HG03066 (cell line): ENCODE measurements around the gene ARHGAP31.

Experiments used
- ATAC-seq: cut with Tn5 transposase; IDR thresholded peaks from one replicate; pipeline ENCODE4 v1.9.1; 2021; ENCODE audit warnings: low read depth; ENCODE audit not compliant: unreplicated experiment

The ARHGAP31 gene

DNA sequence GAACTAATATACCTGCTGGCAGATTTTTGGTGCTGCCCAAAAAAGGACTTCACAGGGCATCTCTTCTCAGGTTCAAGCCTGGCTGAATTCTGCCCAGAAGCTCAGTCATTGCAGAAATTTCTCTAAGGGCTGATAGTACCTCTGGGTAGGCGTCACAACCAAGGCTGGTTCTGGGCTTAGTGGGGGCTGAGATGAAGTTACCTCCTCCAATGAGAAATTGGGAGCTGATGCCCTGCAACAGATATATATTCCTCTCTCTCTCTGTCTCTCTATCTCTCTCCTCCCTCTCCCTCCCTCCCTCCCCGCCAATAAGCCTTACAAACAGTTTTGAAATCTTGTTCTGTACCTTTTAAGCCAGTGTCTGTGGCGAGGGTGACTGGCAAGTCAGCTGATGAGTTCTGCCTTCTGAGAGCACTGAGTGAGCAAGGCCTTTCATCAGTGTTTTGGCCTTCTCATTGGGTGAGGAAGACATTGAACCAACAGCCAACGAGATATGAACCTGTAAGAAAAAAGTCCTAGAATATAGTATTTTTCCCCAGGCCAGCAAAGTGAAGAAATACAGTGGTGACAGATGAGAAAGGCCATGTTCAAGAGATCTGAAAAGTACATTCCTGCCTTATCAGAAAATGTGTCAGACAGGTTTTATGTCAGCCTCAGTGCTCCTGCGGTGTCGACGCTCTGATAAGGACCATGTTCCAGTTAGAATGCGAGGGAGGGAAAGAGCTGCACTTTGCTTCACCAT is 123.8 kb downstream of the ARHGAP31 start:
- no peak for ATAC-seq

DNA sequence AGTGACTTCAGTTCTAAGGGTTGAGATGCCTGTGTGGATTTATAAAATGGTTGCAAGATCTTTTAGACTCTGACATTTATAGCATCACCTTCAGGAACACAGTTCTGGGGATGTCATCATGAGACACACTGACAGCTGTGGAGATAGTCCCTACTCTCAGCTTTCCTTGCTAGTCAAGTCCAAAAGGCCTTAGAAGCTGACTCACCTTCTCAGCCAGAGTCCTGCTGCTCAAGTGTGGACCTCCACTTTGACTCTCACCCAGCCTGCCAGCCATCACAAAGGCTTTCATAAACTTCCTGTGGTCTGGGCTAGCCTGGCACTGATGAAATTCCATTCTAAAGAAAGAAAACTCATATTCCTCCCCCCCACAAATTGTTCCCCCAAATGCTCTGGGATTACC is 124.5 kb downstream of the ARHGAP31 start:
- ATAC-seq, result no peak

DNA sequence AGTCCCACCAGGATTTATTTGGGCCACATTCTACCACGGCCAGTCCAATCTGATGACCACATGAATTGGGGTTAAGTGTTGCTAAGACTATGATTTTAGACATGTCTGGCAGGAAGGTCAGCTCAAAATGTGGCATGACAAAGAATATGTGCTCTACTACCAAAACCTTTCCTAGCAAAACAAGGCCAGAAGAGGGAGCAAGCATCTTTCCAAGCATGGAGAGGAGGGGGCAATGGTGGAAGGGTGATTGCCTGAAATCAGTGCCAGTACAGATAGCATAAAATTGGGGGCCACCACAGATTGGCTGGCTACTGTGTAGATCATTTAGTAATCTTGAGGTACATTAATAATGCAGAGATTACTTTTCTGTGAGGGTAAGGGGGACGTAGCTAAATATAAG is 126.0 kb downstream of the ARHGAP31 start:
- no peak for ATAC-seq

DNA sequence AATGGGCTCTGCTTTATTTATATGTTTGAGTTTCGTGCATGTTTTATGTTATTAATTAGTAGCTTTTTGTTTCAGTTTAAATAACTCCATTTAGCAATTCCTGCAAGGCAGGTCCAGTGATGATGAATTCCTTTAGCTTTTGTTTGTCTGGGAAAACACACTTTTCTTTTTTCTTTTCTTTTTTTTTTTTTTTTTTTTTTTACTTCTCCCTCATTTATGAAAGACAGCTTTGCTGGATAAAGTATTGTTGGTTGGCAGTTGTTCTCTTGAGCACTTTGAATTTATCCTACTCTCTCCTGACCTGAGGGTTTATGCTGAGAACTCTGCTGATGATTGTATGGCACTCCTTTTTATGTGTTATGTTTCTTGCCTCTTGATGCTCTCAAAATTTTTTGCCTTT is 133.5 kb downstream of the ARHGAP31 start:
- ATAC-seq, result no peak

DNA sequence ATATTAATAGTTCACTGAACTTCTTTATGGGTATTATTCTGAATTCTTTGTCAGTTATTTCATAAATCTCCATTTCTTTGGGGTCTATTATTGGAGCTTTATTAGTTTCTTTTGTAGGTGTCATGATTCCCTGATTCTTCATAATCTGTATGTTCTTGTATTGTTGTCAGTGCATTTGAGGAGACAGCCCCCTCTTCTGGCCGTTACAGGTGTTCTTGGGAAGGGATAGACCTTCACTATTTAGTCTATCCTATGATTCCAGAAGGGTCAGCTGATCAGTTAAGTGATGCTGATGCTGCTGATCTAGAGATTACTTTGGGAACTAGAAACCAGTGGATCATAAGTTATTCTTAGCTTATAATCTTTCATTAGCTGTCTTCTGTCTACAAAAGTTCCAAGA is 134.4 kb downstream of the ARHGAP31 start:
- ATAC-seq, result no peak

DNA sequence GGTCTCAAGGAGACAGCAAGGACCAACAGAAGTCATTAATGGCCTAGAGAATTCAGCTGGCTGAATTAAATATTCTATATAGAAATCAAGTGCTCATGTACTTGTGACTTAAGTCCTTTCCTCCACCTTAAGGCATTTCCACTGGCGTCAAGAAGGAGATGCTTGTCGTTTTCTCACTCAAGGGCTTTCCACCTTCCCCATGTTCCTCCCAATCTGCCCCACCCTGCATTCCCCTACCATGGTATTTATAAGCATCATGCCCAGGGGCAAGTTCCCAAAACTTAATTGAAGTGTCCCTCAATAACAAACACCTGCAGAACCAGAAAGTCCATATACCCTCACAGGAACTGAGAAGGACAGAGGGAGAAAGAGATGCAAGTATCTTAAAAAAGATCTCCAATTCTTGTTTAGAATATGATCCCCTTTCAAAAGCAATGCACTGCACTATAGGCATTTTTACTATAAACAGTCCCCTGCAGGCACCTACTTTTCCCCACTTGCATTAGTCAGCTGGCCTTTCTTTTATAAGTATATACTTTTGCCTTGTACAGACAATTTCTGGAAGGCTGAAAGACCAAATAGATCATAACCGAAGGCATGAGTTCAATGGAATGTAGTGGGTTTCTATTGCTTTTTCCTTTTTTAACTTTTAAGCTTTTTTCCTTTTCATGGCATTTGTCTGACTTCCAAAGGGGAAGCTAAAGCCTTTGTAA is 139.6 kb downstream of the ARHGAP31 start:
- ATAC-seq, result no peak

DNA sequence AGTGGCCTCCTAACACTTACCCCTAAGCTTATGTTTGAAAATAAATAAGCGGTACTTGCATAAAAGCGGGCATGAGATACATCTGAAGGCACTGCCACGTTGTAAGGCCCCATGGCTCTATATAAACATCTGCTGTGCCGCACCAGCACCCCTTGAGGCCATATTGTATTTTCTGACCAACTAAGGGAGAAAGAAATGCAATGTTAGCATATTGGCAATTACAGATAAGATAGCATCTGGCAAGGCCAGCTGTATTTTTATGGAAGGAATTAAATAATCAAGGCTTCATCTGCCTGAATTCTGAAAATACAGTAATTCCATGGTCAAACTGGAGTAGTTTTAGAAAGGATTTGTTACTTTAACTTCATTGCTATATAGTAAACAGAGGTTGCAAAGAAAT is 140.5 kb downstream of the ARHGAP31 start:
- ATAC-seq, result no peak

DNA sequence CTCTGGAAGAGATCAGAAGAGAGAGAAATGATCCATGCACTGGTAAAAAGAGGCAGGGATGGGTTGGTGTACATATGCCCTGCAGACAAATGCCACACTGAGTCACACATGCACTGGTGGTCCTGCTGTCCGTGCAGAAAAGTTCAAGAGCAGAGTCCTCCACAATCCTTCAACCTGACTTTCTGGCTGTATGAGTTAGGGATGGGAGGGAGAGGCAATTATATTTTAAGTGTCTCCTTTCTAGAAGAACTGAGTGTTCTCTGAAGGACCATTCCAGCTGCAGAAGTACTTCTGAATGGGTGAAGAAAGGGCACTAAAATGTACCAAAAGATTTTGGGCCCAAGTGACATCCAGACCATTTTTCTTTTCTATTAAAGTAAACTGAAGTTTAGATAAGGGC is 142.8 kb downstream of the ARHGAP31 start:
- no peak for ATAC-seq

DNA sequence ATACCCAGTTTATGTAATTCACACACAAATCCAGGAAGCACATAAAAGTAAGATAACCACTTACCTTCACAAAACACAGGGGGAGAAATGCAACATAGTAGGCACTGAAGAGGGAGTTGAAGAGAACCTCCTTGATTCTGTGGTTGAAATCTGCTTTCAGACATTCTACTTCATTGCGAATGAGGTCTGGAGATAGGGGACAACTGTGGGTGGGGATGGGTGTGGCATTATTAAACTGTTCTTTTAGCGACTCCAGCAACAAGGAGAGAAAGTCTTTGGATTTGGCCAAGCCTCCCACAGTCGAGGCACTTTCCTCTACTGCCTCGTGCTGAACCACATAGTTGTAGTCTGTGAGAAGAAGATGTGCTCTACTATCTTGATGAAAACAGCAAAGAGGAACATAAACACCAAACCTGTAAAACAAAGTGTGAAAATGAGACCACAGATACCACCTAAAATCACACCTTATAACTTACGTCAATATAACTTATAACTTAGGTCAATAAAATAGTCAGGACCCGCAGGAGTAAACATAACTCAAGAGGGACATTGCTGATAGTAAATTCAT is 143.6 kb downstream of the ARHGAP31 start:
- ATAC-seq, result no peak

DNA sequence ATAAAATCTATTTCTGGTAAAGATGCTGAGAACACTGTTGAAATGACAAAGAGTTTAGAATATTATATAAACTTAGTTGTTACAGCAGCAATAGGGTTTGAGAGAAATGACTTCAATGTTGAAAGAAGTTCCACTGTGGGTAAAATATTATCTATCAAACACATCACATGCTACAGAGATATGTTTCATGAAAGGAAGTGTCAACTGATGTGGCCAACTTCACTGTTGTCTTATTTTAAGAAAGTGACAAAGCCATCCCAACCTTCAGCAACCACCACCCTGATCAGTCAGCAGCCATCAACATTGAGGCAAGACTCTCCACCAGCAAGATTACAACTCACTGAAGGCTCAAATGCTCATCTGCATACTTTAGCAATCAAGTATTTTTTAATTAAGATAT is 149.0 kb downstream of the ARHGAP31 start:
- no peak for ATAC-seq

DNA sequence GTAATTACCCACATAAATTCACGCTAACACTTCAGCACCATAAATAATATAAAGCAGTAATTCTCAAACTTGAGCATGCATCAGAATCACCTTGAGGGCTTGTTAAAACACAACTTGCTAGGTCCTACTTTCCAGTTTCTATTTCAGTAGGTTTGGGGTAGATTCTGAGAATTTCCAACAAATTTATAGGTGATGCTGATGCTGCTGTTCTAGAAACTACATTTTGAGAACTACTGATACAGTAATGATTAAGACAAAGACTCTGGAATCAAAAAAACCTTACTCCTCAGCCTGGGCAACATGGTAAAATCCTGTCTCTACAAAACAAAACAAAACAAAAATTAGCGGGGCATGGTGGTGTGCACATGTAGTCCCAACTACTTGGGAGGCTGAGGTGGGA is 150.4 kb downstream of the ARHGAP31 start:
- ATAC-seq, result no peak

DNA sequence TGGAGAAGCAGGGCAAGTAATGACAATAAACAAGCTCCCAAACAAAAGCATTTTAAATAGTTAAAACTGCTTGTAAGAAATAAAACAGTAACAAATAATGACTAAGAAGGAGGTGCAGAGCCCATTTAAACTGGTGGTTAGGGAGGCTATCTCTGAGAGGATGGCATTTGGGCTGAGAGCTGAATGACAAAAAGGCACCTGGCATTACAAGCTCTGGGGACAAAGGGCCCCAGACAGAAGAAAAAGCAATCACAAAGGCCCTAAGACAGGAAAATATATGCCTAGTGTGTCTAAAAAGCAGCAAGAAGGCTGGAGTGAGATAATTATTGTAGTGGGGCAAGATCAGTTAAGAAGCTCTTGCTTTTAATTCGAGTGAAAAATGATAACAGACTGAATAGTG is 159.6 kb downstream of the ARHGAP31 start:
- ATAC-seq, result no peak

DNA sequence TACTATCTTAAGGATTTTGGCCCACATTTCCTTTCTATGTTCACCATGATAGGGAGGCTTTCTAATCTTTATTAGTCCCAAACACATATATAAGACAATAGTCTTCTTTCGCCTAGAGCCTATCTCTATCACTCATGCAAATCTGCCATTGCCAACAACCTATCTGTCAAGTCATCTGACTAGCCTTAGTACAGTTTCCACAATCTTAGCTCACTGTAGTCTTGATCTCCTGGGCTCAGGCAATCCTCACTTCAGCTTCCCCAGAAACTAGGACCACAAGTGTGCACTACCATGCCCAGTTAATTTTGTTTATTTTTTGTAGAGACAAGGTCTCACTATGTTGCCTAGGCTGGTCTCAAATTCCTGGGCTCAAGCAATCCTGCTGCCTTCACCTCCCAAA is 162.3 kb downstream of the ARHGAP31 start:
- no peak for ATAC-seq

DNA sequence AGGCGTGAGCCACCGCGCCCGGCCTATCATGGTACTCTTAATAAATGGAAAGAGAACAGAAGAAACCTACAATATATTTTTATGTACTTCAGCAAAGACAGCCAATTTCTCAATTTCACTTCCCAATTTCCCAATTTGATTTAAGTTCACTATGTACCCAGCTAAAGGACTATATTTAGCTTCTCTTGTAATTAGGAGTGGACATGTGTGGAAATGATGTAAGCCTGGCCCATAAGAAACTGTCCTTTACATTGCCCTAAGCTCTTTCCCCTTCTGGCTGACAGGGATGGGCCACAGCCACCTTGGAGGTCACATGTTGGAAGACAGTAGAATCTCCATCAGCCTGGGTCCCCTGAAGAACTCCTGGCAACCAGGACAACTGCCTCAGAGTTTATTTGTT is 163.1 kb downstream of the ARHGAP31 start:
- no peak for ATAC-seq

DNA sequence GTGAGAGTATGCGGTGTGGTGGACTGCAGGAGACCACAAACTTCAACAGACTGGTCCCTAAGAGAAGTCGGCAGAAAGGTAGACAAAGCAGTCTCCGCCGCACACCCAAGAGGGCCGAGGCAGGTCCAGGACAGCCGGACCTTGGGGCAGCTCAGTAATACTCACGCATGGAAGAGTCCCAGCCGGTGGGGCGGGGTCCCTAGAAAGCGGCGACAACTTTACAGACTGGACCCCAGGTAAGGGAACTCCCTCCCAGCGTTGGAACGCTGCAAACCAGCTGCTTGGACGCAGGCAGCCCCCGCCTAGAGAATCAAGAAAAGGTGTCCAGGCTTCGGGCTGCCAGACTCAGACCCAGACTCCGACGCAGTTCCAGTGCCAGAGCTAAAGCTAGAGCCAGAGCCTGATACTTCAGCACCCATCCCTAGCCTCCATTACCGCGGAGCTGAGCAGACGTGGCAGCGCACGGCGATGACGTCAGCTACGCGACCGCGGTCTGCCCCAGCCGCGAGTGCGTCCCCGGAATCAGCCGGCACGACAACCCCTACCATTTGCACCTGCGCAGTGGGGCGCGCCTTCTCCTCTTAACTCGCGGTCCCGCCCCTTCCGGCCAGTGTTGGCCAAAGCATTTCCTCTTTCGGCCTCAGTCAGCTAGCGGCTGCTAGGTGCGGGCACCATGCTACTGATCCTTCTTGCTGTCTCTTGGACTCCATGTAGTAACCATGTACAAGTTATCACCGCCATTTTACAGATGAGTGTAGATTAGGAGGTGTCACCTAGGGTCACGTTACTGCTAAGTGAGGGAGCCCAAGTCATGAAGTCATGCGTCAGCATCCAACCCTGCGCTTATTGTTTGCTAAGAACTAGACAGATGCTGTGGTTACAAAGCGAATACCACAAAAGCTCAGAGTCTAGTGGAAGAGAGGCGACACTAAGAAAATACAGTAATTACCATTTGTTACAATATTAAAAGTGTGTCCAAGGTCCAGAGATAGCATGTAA is 169.3 kb downstream of the ARHGAP31 start, which contains the start of gene TMEM39A:
Gene TMEM39A, minus strand, starts transcription at position 445 of the 999 bp plus-strand sequence. CDS start 1,541 bp downstream, outside the sequence.
- peak; percentile 93 for ATAC-seq

DNA sequence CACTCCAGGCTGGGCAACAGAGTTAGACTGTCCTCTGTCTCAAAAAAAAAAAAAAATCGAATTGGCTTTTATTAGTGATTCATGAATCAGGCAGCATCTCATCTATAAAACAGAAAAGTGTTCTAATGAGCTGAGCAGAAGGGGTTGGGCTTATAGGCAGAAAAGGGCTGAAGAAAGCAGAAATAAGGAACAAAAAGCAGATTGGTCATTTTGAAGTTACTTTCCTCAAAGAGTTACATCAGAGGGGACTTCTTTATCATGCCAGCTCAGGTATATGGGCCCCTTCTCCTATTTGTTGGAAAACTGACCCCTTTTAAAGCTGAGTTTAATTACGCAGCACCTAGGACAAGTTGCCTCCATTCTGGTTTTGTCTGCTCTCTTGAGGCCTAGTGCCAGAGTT is 173.9 kb downstream of the ARHGAP31 start:
- ATAC-seq, result no peak

DNA sequence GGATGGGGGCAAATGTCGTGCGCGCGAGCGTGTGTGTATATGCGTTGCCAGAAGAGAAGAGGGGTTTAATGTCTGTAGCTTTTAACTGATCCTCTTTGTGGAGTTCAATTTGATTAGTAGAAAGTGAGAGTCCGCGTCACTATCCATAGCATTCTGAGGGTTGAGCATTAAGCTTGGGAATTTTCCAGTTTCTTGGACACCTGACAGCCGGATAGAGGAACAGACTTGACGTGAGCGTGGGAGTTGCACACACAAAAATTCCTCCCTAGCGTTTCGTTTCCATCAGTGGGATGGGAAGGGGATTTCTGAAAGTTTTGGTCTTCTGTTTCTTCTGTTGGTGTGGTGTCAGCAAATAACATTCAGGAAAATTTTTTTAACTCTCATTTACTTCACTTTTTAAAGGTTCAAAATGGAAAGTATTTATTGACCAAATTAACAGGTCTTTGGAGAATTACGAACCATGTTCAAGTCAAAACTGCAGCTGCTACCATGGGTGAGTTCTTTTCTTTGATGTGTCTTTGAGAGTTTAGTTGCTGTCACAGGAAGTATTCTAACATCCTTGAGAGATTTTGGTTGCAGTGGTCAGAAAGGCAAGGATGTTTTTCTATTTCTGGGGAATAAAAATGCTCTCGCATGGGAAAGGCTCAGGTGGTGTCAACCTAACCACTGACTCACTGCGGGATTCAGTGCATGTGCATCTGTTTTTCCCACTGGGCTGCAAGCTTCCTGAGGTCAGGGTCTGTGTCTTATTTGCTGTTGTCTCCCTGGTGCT is 175.4 kb downstream of the ARHGAP31 start:
- ATAC-seq, result no peak
